ENCODE results near the gene MAD1L1.

DNA sequence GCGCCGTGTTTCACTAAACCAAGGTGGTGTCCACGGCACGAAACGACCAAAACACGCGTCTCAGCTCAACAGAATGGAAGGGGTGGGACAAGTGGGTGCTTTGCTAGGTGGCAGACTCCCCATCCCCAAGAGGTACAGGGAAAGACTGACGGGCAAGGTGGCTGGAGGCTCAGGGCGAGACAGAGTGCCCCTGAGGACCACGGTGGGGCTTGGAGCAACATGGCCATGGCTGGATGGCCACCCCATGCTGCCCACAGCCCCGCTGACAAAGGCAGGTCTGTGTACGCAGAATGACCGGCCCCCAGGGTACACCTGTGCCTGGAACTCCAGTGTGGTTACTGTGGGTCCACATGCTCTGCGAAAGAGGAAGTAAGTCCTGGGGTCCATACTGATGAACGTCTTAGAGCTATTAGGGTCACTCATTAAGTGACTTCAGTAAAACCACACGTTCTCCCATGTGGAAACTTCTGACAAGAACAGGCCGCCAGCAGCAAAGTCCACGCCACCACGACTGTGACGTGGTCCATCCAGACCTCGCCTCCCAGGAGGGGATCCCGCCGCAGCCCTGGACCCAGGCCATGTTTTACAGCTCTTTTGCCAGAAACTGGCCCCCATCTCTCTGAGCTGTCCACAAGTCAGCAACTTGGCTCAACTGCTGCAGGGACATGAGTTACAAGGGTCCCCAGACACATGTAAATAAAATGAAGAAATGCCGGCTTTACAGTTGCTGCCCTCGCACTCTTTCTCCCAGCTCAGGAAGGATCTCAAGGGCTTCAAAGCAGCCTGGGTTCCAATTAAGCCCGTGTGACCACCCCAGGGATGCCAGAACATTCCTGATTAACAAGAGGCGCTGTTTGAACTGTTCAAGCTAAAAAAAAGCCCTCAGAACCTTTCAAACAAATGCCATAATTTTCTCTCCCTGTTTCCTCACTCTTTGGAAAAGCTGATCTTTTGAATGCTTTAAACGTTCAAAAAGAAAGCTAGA, 66.8 kb downstream of the MAD1L1 start:
- TF ChIP-seq, protein P1, sequence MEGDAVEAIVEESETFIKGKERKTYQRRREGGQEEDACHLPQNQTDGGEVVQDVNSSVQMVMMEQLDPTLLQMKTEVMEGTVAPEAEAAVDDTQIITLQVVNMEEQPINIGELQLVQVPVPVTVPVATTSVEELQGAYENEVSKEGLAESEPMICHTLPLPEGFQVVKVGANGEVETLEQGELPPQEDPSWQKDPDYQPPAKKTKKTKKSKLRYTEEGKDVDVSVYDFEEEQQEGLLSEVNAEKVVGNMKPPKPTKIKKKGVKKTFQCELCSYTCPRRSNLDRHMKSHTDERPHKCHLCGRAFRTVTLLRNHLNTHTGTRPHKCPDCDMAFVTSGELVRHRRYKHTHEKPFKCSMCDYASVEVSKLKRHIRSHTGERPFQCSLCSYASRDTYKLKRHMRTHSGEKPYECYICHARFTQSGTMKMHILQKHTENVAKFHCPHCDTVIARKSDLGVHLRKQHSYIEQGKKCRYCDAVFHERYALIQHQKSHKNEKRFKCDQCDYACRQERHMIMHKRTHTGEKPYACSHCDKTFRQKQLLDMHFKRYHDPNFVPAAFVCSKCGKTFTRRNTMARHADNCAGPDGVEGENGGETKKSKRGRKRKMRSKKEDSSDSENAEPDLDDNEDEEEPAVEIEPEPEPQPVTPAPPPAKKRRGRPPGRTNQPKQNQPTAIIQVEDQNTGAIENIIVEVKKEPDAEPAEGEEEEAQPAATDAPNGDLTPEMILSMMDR (conservative IDR thresholded peaks at IDR 0.05), result no peak
- TF ChIP-seq EZH2 (IDR thresholded peaks at IDR 0.05; ENCODE audit: low read depth), result no peak

Data from PC-9 (cell line).